CD4-positive, alpha-beta T cell treated with Interleukin-4 for 1 hour (primary cell): Measurements from ENCODE around the gene RTN4.
A peak's percentile ranks its signal among the peaks of the same experiment; 100 is the strongest.
"Not testable (repeated sequence)": the region's sequence is repeated elsewhere in the genome, so short reads cannot be mapped to it uniquely, and the experiment has no call there.

Experiments
- DNase-seq, 2 donors: peaks; one replicate each; pipeline ENCODE4 v3.0.0-alpha.2; 2020 to 2022

The RTN4 gene

DNA sequence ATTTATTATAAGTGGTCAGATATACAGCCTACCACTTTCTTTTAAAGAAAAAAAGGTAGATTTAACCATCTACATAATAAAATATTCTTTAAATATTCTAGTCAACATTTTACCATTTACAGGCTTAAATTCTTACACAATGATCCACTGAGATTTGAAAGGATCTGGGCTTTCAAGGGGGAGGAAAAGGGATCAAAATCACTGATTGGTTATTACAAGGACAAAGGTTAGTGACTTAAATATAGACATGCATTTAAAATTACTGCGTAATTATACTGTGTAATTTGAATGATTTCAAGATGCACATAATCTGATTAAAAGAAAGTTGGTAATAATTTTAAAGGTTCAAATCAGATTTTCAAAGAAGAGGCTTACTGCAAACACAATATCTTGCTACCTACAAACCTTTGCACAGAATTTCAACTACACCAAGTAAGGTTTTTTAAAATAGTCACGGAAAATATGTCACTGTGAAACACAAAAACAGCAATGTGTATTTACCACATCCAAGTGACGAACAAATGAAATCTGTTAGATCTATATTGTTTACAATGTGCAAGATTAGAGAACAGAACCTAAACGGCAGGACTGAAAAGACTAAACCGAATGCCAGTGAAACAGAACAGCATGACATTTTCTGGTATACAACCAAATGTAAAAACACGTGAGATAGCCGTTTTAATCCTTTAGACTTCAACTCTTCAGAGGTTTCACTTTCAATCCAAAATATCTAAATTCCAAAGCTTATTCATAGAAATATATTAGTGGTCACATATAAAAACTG, 40.8 kb downstream of the RTN4 start:
- DNase-seq, result peak in 1 of 2 donors; percentile 31

DNA sequence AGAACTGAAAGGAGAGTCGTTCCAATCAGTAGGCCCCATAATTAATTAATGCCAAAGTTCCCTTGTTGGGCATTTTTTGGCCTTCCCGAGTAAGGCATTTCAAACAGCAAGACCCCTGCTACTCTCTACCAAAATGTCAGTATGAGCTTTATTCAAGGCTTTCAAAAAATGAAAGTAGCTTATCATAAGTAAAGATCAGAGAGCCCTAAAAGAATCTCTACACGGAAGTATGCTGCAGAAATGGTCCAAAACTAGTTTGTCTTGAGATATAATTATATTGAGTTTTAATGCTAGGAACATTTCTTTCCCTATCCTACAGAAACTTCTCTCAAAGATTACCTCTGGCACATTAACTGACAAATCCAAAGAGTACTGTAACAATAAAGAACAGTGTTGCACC, 43.9 kb downstream of the RTN4 start:
- DNase-seq, result no peak

GRCh38 chr2:55003706-55004639, 46.3 kb downstream of the RTN4 start:
- no peak for DNase-seq

- DNase-seq, result no peak
Measured at GRCh38 chr2:55001716-55002115, 48.5 kb downstream of the RTN4 start.

DNA sequence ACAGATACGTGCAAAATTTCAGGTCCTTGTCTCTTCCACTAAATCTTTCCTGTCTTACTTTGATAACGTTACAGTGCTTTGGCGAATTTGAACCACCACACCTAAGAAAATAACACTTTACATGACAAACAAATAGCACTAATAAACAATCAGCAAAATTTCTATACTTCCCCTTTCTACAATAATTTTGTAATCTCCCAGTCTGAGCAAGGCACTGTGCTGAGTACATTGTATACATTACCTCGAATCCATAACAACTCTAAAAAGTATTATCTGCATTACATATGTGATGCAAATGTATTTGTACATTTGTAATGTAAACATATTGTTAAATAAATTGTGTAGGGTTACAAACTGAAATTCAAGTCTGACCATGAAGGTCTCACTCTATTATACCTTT, 49.9 kb downstream of the RTN4 start:
- no peak for DNase-seq

DNA sequence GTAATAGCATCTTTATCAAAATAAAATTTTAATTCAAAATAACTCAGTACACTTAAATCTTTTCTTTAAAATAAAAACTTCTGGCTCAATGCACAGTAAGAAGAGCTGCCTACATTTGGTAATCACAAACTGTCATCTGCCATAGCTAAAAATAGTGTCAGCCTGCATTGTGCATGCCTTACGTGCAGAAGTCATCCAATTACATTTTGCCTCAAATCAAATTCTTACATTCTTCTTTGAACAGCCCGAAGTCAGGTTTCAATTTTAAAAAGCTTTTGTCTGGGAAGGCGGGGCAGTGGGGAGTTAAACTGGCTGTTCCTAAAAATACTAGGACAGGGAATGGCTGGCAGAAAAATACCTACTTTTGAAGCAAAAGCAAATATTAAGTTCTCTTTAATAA, 51.1 kb downstream of the RTN4 start:
- DNase-seq, result no peak

DNA sequence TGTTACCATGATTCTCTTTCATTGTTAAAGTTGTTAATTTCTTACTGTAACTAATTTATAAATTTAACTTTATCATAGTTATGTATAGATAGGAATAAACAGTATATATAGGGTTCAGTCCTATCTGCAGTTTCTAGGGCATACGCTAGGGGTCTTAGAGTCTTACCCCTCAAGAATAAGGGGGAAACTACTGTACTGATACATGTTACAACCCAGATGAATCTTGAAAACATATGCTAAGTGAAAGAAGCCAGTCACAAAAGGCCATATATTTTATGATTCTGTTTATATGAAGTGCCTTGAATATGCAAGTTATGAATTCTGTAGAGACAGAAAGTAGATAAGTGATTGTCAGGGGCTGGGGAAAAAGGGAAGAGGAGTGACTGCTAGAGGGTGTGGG, 52.4 kb downstream of the RTN4 start:
- no peak for DNase-seq

DNA sequence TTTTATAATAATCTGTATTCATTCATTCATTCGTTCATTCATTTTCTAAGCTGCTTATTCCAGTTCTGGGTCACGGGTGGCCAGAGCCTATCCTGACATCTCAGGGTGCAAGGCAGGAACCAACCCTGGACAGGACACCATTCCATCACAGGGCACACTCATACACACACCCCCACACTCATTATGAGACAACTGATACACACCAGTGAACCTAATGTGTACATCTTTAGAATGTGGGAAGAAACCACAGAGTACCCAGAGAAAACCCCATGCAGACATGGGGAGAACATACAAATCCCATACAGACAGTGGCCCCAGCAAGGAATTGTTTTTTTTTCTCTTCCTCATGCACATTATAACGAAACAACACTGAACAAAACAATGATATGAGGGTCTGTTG, 54.7 kb downstream of the RTN4 start:
- DNase-seq, result no peak

GRCh38 chr2:54990694-54991093, 59.6 kb downstream of the RTN4 start:
- not testable (repeated sequence) for DNase-seq

DNA sequence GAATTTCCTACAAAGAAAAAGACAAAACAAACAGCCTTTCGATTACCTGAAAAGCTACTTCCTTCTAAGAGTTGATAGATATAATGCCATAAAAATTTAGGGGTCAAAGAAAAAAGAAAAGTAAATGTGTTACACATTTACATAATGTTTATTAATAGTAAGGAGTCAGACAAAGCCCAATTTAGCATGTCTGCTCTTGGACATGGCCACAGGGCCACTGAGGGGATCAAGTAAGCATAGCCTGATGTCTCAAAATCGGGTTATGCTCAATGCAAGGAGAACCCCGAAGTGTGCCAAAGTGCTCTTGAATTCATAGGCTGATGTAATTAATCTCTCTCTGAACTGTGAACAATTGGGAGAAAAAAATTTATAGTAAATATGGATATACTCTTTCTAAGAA, 61.6 kb downstream of the RTN4 start:
- DNase-seq, result no peak

GRCh38 chr2:54986264-54986663, 64.0 kb downstream of the RTN4 start:
- no peak for DNase-seq

DNA sequence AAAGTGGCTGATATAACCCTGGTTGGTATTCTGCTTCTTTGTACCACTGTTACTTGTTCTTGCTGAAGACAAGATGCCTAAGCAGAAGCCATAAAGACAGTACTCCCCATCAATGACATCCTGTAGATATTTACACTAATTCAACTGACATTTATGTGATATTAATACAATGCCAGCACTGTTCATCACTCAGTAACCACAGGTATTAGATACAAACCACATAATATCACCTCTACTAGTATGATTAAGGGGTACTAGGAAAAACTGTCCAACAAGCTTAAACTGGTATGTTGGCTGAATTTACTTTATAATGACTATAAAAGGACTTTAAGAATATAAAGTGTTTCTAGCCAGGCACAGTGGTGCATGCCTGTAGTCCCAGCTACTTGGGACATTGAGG, 65.8 kb downstream of the RTN4 start:
- no peak for DNase-seq

DNA sequence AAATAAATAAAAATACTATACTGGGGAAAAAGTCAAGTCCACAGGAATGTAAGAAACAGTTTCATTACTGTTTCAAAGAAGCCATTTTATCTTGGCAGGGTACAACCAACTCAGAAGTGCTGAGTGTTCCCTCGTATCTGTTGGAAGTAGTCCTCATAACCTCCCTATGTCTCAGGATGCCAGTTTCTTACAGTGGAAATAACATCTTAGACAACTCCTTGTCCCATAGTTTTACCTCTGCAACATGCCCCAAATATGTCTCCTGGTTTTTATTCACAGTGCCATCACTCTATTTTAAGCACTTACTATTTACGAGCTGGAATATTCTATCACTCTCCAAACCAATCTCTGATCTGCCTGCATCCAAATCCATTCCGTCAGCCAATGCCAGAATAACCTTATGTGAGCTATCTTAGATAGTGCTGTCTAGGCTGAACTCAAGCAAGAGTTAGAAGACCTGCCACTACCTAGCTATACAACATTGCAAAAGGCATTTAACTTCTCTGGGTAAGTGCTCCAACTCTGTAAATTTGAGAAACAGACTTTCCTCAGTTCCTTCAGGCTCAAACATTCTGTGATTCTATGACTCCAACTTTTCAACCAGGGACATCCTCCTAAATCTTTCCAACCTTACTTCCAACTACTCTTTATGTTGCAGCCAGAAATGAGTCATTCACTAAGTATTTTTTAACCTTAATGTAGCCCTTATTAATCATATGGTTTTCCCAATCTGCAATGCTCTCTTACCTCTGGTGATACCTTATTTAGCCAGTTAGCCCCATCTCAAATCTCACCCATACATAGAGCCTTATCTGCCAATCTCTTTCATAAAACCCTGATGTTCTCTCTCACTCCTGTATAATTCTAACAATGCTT, 66.7 kb downstream of the RTN4 start:
- no peak for DNase-seq

GRCh38 chr2:54981385-54981784, 68.9 kb downstream of the RTN4 start:
- DNase-seq, result no peak

DNA sequence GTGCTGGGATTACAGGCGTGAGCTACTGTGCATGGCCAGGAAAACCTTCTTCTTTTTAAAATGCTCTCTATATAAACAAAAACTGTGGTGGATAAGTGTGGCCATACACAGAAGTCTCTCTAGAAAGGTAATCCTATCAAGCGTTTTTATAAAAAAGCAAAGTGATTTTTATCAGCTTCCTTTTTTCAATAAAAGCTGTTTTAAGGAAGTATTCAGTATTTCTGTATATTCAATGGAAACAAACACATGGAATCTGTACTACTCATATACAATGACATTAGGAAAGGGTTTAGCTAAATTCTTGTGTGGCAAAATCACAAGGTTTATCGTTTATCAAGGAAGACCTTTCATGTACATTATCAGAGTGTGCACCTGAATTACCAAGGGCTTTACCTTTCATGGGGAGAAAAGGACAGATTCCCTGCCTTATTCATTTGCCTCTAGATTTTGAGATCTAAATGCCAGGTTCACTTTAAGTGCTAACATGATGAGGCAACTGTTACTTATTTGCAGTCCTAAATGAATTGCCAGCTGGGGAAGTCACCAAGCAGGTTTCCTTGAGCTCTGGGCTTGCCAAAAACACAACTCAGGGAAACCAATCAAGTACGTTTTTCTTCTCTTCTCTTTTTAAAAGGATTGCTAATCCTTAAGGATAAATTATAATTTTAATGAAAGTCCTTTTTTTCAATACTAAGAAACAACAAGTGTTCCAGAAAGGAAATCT, 70.8 kb downstream of the RTN4 start:
- DNase-seq, result no peak

DNA sequence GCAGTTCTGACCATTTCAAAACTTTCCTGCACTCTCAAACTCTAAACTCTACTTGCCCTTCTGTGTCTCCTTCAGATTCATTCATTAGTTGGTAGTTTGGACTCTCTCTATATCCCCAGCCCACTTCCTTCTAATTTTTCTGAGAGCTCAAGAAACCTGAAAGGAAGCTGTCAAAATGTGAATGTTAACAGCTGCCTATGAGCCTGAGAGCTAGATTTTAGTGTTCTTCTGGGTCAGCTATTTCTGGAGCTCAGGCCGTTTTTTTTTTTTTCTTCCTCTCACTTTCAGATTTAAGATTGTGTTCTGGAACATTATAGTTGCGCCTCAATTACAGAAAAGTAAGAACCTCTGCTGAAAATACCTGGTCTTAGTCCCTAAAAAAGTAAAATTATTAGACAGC, 73.1 kb downstream of the RTN4 start:
- DNase-seq, result no peak

DNA sequence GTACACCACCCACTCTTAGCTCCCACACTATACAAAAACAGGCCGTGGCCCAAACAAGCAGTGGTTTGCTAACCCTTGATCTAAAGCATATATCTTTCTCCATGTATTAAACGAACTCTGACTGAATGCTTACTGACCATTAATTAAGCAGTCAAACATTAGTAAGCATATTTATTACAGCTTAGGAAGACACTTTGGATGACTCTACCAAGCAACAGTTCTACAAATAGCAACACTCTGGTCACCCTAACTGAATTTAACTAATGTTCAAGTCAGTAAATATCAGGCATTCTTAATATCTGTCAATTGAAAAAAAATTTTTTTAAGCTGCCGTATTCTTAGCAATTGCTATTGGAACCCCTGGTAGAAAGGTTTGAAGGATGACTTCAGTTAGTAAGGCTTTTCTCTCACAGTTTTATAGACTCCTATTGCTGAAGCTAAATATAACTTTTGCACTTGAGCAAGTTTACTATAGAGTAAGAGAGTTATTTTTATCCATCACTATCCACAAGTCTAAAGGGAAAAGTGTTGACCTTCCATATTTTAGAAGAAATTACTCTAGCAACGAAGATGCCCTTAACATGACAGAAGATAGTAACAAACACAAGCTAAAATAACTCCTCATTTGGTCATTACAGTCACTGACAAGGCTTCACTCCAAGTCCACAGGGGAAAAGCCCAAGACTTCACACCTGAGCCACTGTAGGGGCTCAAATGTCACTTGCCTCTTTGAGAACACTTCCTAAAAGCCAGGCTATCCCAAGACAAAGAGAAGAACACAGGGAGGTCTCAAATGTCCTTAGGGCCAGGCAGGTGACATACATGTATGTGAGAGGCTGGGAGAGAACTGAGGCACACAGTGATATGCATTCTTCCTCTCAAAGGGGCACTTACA, 74.4 kb downstream of the RTN4 start:
- DNase-seq, result no peak

- DNase-seq, result no peak
Measured at GRCh38 chr2:54975175-54975574, 75.1 kb downstream of the RTN4 start.

DNA sequence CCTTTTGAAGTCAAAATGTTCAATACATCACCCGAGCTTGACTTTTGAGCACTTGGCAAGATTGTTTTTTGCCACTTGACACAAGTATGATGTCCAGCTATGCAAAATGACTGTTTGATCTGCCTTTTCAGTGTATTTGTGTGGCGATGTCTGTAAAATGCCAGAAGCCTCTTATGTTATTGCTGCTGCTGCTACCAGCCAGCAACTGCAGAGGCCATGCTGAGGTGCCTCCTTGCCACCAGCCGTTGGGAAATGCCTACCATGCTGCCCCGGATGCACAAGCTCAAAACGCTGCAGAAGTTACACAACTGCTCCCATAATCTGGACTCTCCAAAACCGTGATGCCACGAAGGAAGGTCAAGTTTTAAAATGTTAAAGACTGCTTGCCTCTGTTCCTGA, 80.3 kb downstream of the RTN4 start:
- DNase-seq, result no peak

GRCh38 chr2:54969295-54969939, 80.8 kb downstream of the RTN4 start:
- no peak for DNase-seq
